Hepatocyte (in vitro differentiated cells): ENCODE data around the gene MEOX2. TPM values are rescaled to one million over a fixed set of nuclear protein-coding genes. Genes with fewer than 3 reads are reported as not detected.

Experiments
- DNase-seq: peaks from one replicate; pipeline ENCODE4 v3.0.0-alpha.2; 2016; ENCODE audit warnings: low spot score
- H2AFZ ChIP-seq: fragments of 200-600 bp; sonication (generic); 2 replicates; pipeline ENCODE4 v1.6.0; 2016; ENCODE audit warnings: antibody characterized with exemption, mild to moderate bottlenecking
- H3K27ac ChIP-seq: fragments of 200-600 bp; sonication (generic); 2 replicates; pipeline ENCODE4 v1.5.1; 2016; ENCODE audit warnings: mild to moderate bottlenecking
- H3K27me3 ChIP-seq: fragments of 200-600 bp; sonication (generic); 2 replicates; pipeline ENCODE4 v1.6.1; 2016
- H3K36me3 ChIP-seq: fragments of 200-600 bp; sonication (generic); replicated peaks from 2 replicates; pipeline ENCODE4 v1.5.1; 2016; ENCODE audit warnings: low read depth; ENCODE audit not compliant: insufficient read depth
- H3K4me1 ChIP-seq: fragments of 200-600 bp; sonication (generic); 2 replicates; pipeline ENCODE4 v1.5.1; 2016; ENCODE audit warnings: mild to moderate bottlenecking, moderate library complexity; ENCODE audit not compliant: insufficient read depth
- H3K4me2 ChIP-seq: fragments of 200-600 bp; sonication (generic); 2 replicates; pipeline ENCODE4 v1.6.0; 2016
- H3K4me3 ChIP-seq: fragments of 200-600 bp; sonication (generic); 2 replicates; pipeline ENCODE4 v1.5.1; 2016; ENCODE audit warnings: mild to moderate bottlenecking
- H3K79me2 ChIP-seq: fragments of 200-600 bp; sonication (generic); 2 replicates; pipeline ENCODE4 v1.6.0; 2017; ENCODE audit warnings: mild to moderate bottlenecking
- H3K9me2 ChIP-seq: fragments of 200-600 bp; sonication (generic); replicated peaks from 2 replicates; pipeline ENCODE4 v1.6.0; 2017; ENCODE audit warnings: mild to moderate bottlenecking; ENCODE audit not compliant: insufficient read depth
- H3K9me3 ChIP-seq: fragments of 200-600 bp; sonication (generic); 2 replicates; pipeline ENCODE4 v1.5.1; 2016; ENCODE audit warnings: low read depth, mild to moderate bottlenecking
- H4K20me1 ChIP-seq: fragments of 200-600 bp; sonication (generic); 2 replicates; pipeline ENCODE4 v1.6.0; 2016; ENCODE audit warnings: mild to moderate bottlenecking; ENCODE audit not compliant: insufficient read depth, poor library complexity, severe bottlenecking
- CTCF ChIP-seq: fragments of 200-600 bp; sonication (generic); IDR thresholded peaks from 2 replicates; pipeline ENCODE4 v1.5.1; 2016; ENCODE audit warnings: antibody characterized with exemption, mild to moderate bottlenecking; ENCODE audit not compliant: poor library complexity
- EZH2 ChIP-seq: fragments of 200-600 bp; sonication (generic); IDR thresholded peaks from 2 replicates; pipeline ENCODE4 v1.6.1; 2016; ENCODE audit warnings: antibody characterized with exemption, mild to moderate bottlenecking, borderline replicate concordance
- EZH2phosphoT487 ChIP-seq: fragments of 200-600 bp; sonication (generic); IDR thresholded peaks from one replicate; pipeline ENCODE4 v1.6.1; 2018; ENCODE audit warnings: antibody characterized with exemption, mild to moderate bottlenecking, low read depth, moderate library complexity; ENCODE audit not compliant: unreplicated experiment, severe bottlenecking
- WGBS: methylation state at CpG from one replicate; pipeline ENCODE4 v1.1.6; 2016; ENCODE audit warnings: low lambda C conversion rate; ENCODE audit errors: missing lambda C conversion rate; 5-methylcytosine and 5-hydroxymethylcytosine counted together
- polyA plus RNA-seq: library from polyadenylated mRNA; unstranded; fragments of >200 nt; fragmentation: Nextera tagmentation; extraction: Ambion mirVana; gene quantifications from 2 replicates; pipeline ENCODE4 v1.2.1, GENCODE V29; 2016
- total RNA-seq: library from RNA; depleted of rRNA; stranded (reverse); fragments of >200 nt; gene quantifications from 2 replicates; pipeline ENCODE4 v1.2.3, GENCODE V29; 2014

Gene MEOX2
- total and polyA plus RNA-seq, 2 experiments from 2014 or later: 1.3 to 2.0 TPM

DNA sequence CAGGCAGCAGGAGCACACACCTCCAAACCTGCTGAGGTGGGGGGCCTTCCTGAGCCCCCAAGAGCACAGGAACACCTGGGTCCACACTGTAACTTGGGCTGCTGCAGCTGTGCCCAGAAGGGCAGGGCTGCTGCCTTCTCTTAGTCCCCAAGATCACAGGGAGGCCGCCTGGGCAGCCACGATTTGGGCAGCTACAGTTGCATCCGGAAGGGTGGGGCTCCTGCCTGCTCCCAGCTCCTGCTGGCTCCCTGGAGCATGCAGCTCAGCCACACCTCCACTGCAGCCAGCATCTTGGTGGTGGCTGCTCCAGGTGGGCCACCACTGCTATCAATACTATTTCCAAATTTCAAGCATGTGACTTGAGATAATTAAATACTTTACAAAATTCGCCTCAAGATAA is 86.2 kb downstream of the MEOX2 start:
- H3K9me3 ChIP-seq: no peaks in the 10 kb centered on the region

GRCh38 chr7:15594461-15594860 is 92.0 kb downstream of the MEOX2 start:
- Histone ChIP-seq H3K4me3 (no peak overlapping the region), H3K9me3 (no peaks in the 10 kb centered on the region), H3K4me2 (no peak overlapping the region), H3K27me3 (no peaks in the 10 kb centered on the region), H2AFZ (no peak overlapping the region), H3K79me2 (no peaks in the 10 kb centered on the region), H3K27ac (no peak overlapping the region), H3K36me3 (no peaks in the 10 kb centered on the region), H4K20me1 (no peaks in the 10 kb centered on the region), H3K9me2 (no peaks in the 10 kb centered on the region), H3K4me1 (no peaks in the 10 kb centered on the region)
- no peak for DNase-seq
- 60% methylated on average over 5 of the region's 5 CpGs for WGBS
- TF ChIP-seq CTCF (no peak), EZH2 (no peak), EZH2phosphoT487 (no peak)

More for the DNA sequence above, 86.2 kb downstream of the MEOX2 start:
- Histone ChIP-seq H3K79me2 (no peaks in the 10 kb centered on the region), H2AFZ (no peak overlapping the region), H3K27me3 (no peaks in the 10 kb centered on the region), H3K27ac (no peak overlapping the region), H4K20me1 (no peaks in the 10 kb centered on the region), H3K4me2 (no peak overlapping the region), H3K9me2 (no peaks in the 10 kb centered on the region), H3K4me1 (no peaks in the 10 kb centered on the region), H3K36me3 (no peaks in the 10 kb centered on the region), H3K4me3 (no peak overlapping the region)
- DNase-seq: no peak
- 63% methylated on average over 4 of the region's 4 CpGs for WGBS
- no peak for TF ChIP-seq EZH2
- no peak for TF ChIP-seq EZH2phosphoT487
- TF ChIP-seq CTCF: no peak

DNA sequence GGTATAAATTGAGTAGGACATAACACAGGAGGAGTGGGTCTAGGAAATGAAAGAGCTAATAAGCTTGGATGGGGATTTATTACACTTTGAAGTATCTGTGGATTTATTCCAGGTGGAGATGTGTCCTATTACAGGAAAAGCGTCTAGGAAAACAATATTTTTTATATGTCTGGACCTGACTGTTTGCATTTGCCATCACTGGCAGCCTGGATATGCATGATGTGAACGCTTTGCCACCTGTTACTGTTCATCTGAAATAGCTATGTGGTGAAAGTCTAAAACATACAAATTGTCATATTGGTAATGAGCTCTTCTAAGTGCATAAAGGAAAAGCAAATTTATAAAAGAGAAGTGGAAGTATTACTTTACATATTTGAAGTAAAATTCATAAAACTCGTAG is 93.1 kb downstream of the MEOX2 start:
- Histone ChIP-seq H3K9me2 (no peaks in the 10 kb centered on the region), H3K4me3 (no peak overlapping the region), H4K20me1 (no peaks in the 10 kb centered on the region), H3K79me2 (no peaks in the 10 kb centered on the region), H3K27me3 (no peaks in the 10 kb centered on the region), H3K9me3 (no peaks in the 10 kb centered on the region), H2AFZ (no peak overlapping the region), H3K4me2 (no peak overlapping the region), H3K36me3 (no peaks in the 10 kb centered on the region), H3K27ac (no peak overlapping the region), H3K4me1 (no peaks in the 10 kb centered on the region)
- WGBS: 80% methylated on average over 3 of the region's 3 CpGs
- TF ChIP-seq EZH2phosphoT487 (no peak), CTCF (no peak), EZH2 (no peak)
- no peak for DNase-seq

DNA sequence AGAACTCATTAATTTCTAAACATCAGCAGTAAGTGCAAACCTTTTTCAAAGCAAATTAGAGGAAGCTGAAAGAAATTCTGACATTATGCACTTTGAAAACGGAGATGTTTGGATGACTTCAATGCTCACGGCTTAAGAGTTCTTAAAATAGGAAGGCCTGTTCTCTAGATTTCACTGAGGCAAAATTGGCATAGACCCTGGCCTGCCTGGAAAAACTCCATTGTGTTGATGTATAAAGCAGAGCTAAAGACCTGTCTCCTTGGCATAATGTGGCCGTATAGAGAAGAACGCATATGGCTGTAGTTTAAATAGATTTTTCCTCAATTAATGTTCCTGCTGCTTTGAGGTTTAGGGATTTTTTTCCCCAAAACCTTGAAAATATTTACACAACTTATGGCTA is 100.2 kb downstream of the MEOX2 start:
- H3K4me1 ChIP-seq: no peaks in the 10 kb centered on the region
- H3K4me3 ChIP-seq: no peak overlapping the region
- no peak overlapping the region for H3K4me2 ChIP-seq
- H4K20me1 ChIP-seq: no peaks in the 10 kb centered on the region
- 93% methylated on average over 4 of the region's 4 CpGs for WGBS
- no peaks in the 10 kb centered on the region for H3K9me3 ChIP-seq
- H3K79me2 ChIP-seq: no peaks in the 10 kb centered on the region
- no peak overlapping the region for H2AFZ ChIP-seq
- DNase-seq: no peak
- no peaks in the 10 kb centered on the region for H3K27me3 ChIP-seq
- H3K36me3 ChIP-seq: no peaks in the 10 kb centered on the region
- no peak overlapping the region for H3K27ac ChIP-seq
- no peaks in the 10 kb centered on the region for H3K9me2 ChIP-seq
- TF ChIP-seq CTCF (no peak), EZH2 (no peak), EZH2phosphoT487 (no peak)
